Gastrocnemius medialis (tissue), 4 donors: ENCODE results near the gene USP12. TPM values are rescaled to one million over a fixed set of nuclear protein-coding genes. Genes with fewer than 3 reads are reported as not detected.

ENCODE experiments used
- ATAC-seq, 2 donors: fragments of 150-250 bp; one replicate each; pipeline ENCODE4 v1.9.1; 2016
- DNase-seq, 2 donors: peaks; one replicate each; pipeline ENCODE4 v3.0.0-alpha.2; 2019
- H3K27ac ChIP-seq, 4 donors: fragments of 200-600 bp; sonication (generic); 1 replicate in 1 of 4; 2 replicates in 3 of 4; pipeline ENCODE4 v1.5.1; 2016 to 2018; ENCODE audit warnings: mild to moderate bottlenecking in 2 of 4, moderate library complexity in 1 of 4
- H3K27me3 ChIP-seq, 3 donors: fragments of 200-600 bp; sonication (generic) in 2 of 3; 1 replicate in 1 of 3; 2 replicates in 2 of 3; pipeline versions ENCODE4 v1.5.1 to v1.6.0; 2016 to 2019; ENCODE audit warnings: mild to moderate bottlenecking in 1 of 3, moderate library complexity in 1 of 3
- H3K36me3 ChIP-seq, 2 donors: fragments of 200-600 bp; sonication (generic) in 1 of 2; one replicate each; pipeline ENCODE4 v1.5.1; 2017 to 2018
- H3K4me1 ChIP-seq, 2 donors: fragments of 200-600 bp; sonication (generic) in 1 of 2; one replicate each; pipeline ENCODE4 v1.5.1; 2016 to 2017; ENCODE audit warnings: mild to moderate bottlenecking in 2 of 2
- H3K4me3 ChIP-seq, 4 donors: fragments of 200-600 bp; sonication (generic) in 3 of 4; 1 replicate in 1 of 4; 2 replicates in 3 of 4; pipeline ENCODE4 v1.5.1; 2016 to 2019; ENCODE audit warnings: mild to moderate bottlenecking in 2 of 4
- H3K9me3 ChIP-seq, 3 donors: fragments of 200-600 bp; sonication (generic) in 2 of 3; 1 replicate in 1 of 3; 2 replicates in 2 of 3; pipeline ENCODE4 v1.5.1; 2016 to 2019
- CTCF ChIP-seq, 5 experiments: fragments of 450-650 bp in 3 of 5; fragments of 200-600 bp in 2 of 5; sonication (generic) in 2 of 5; IDR thresholded peaks in 4 of 5; conservative IDR thresholded peaks in 1 of 5; 1 replicate in 4 of 5; 2 replicates in 1 of 5; pipeline ENCODE4 v1.5.1; 2016 to 2019; ENCODE audit warnings: antibody characterized with exemption in 5 of 5, mild to moderate bottlenecking in 3 of 5, moderate library complexity in 3 of 5
- POLR2A ChIP-seq, 2 donors: fragments of 450-650 bp; IDR thresholded peaks; one replicate each; pipeline ENCODE4 v1.6.1; 2017; ENCODE audit warnings: antibody characterized with exemption in 2 of 2, mild to moderate bottlenecking in 2 of 2, moderate library complexity in 2 of 2
- in situ Hi-C, 4 donors: fragments of 200-750 bp; cut with MboI; loops; one replicate each; pipeline versions ENCODE4 v1.15.0 to v1.8.0; 2017; ENCODE audit warnings: low sequenced_read_pairs in 4 of 4
- intact Hi-C: fragments of 100-400 bp; cut with DNase I; formaldehyde crosslinking; loops from one replicate; pipeline ENCODE4 v1.15.1; 2023; ENCODE audit warnings: low total_unique reads
- total RNA-seq, 4 donors: library from RNA; depleted of rRNA; stranded (reverse); fragments of >200 nt; gene quantifications; one replicate each; pipeline versions ENCODE4 v1.1.0 to v1.2.3, GENCODE V29; 2016

USP12 gene
- total RNA-seq, 4 donors from 2014 or later, result 11.1 to 27.6 (median 13.1) TPM

GRCh38 chr13:27118428-27119054 lies 53.1 kb downstream of the USP12 start:
- no peak for TF ChIP-seq CTCF (IDR thresholded peaks at IDR 0.05 in 4 of 5, conservative IDR thresholded peaks at IDR 0.05 in 1 of 5)
- TF ChIP-seq POLR2A (IDR thresholded peaks at IDR 0.05), result no peak
- Histone ChIP-seq H3K36me3 (no peaks in the 10 kb centered on the region), H3K27ac (peak overlapping the region in 1 of 4 donors; percentile 60), H3K4me3 (no peak overlapping the region), H3K4me1 (peaks cover 26 to 30% of the 10 kb centered on the region in 2 donors), H3K27me3 (no peaks in the 10 kb centered on the region), H3K9me3 (no peaks in the 10 kb centered on the region)
- no peak for ATAC-seq
- DNase-seq, result no peak
- in situ Hi-C loops, result no loop called here
- intact Hi-C loops, result no loop called here

GRCh38 chr13:27117952-27118351 lies 53.7 kb downstream of the USP12 start:
- TF ChIP-seq CTCF (IDR thresholded peaks at IDR 0.05 in 4 of 5, conservative IDR thresholded peaks at IDR 0.05 in 1 of 5) (no peak), POLR2A (IDR thresholded peaks at IDR 0.05) (no peak)
- intact Hi-C loops, result no loop called here

GRCh38 chr13:27117158-27117557 lies 54.5 kb downstream of the USP12 start:
- Histone ChIP-seq H3K27ac (peak overlapping the region in 2 of 4 donors; percentile 29 to 60), H3K27me3 (no peaks in the 10 kb centered on the region), H3K36me3 (peaks cover 0 to 5% of the 10 kb centered on the region in 2 donors), H3K9me3 (no peaks in the 10 kb centered on the region), H3K4me1 (peaks cover 26 to 30% of the 10 kb centered on the region in 2 donors), H3K4me3 (peak overlapping the region in 1 of 4 donors; percentile 10)
- intact Hi-C loops (no loop called here), in situ Hi-C loops (no loop called here)
- DNase-seq (no peak), ATAC-seq (peak; percentile 68 to 76)
- TF ChIP-seq CTCF (IDR thresholded peaks at IDR 0.05 in 4 of 5, conservative IDR thresholded peaks at IDR 0.05 in 1 of 5) (no peak), POLR2A (IDR thresholded peaks at IDR 0.05) (no peak)

More at GRCh38 chr13:27117952-27118351, 53.7 kb downstream of the USP12 start:
- in situ Hi-C loops, result no loop called here
- H3K36me3 ChIP-seq, result peaks cover 0 to 4% of the 10 kb centered on the region in 2 donors
- peak; percentile 35 to 59 for ATAC-seq
- H3K9me3 ChIP-seq, result no peaks in the 10 kb centered on the region
- DNase-seq, result no peak
- no peaks in the 10 kb centered on the region for H3K27me3 ChIP-seq
- H3K4me1 ChIP-seq, result peaks cover 26 to 30% of the 10 kb centered on the region in 2 donors
- peak overlapping the region in 2 of 4 donors; percentile 24 to 60 for H3K27ac ChIP-seq
- H3K4me3 ChIP-seq, result no peak overlapping the region

GRCh38 chr13:27113436-27113835 lies 58.2 kb downstream of the USP12 start:
- no peak overlapping the region for H3K27ac ChIP-seq
- no peak overlapping the region for H3K4me3 ChIP-seq
- in situ Hi-C loops (no loop called here), intact Hi-C loops (no loop called here)
- H3K4me1 ChIP-seq, result peaks cover 21 to 23% of the 10 kb centered on the region in 2 donors
- no peak for DNase-seq
- ATAC-seq, result no peak
- H3K27me3 ChIP-seq, result no peaks in the 10 kb centered on the region
- no peaks in the 10 kb centered on the region for H3K9me3 ChIP-seq
- no peak for TF ChIP-seq CTCF (IDR thresholded peaks at IDR 0.05 in 4 of 5, conservative IDR thresholded peaks at IDR 0.05 in 1 of 5)
- TF ChIP-seq POLR2A (IDR thresholded peaks at IDR 0.05), result no peak
- H3K36me3 ChIP-seq, result peaks cover 0 to 5% of the 10 kb centered on the region in 2 donors
